Effector memory CD4-positive, alpha-beta T cell (primary cell): ENCODE measurements around the gene CHRM3.
A peak's percentile ranks its signal among the peaks of the same experiment; 100 is the strongest.
"Not testable (repeated sequence)": the region's sequence is repeated elsewhere in the genome, so short reads cannot be mapped to it uniquely, and the experiment has no call there.

Source experiments
- DNase-seq, 3 donors: peaks; one replicate each; pipeline ENCODE4 v3.0.0-alpha.2; 2020
- H3K27ac ChIP-seq: 2 replicates; pipeline ENCODE4 v1.7.0; 2013; ENCODE audit warnings: mild to moderate bottlenecking, low read length, moderate library complexity; ENCODE audit not compliant: insufficient read depth, poor library complexity, severe bottlenecking
- H3K27me3 ChIP-seq: replicated peaks from 2 replicates; pipeline ENCODE4 v1.7.0; 2013; ENCODE audit warnings: mild to moderate bottlenecking, low read length; ENCODE audit not compliant: insufficient read depth, control insufficient read depth, poor library complexity, severe bottlenecking
- H3K36me3 ChIP-seq: 2 replicates; pipeline ENCODE4 v1.7.0; 2013; ENCODE audit warnings: mild to moderate bottlenecking, low read length, moderate library complexity; ENCODE audit not compliant: control insufficient read depth, insufficient read depth
- H3K4me1 ChIP-seq: 2 replicates; pipeline ENCODE4 v1.7.0; 2013; ENCODE audit warnings: low read length, mild to moderate bottlenecking; ENCODE audit not compliant: control insufficient read depth, insufficient read depth, poor library complexity, severe bottlenecking
- H3K4me3 ChIP-seq: 2 replicates; pipeline ENCODE4 v1.7.0; 2013; ENCODE audit warnings: low read length, low read depth, mild to moderate bottlenecking; ENCODE audit not compliant: insufficient read depth, poor library complexity, severe bottlenecking
- H3K9me3 ChIP-seq: 2 replicates; pipeline ENCODE4 v1.7.0; 2013; ENCODE audit warnings: mild to moderate bottlenecking, low read length, moderate library complexity; ENCODE audit not compliant: control insufficient read depth

CHRM3 gene

GRCh38 chr1:239367196-239367810 lies 19.1 kb upstream of the CHRM3 start:
- H3K4me1 ChIP-seq: no peaks in the 10 kb centered on the region
- H3K9me3 ChIP-seq: no peaks in the 10 kb centered on the region
- H3K36me3 ChIP-seq: no peaks in the 10 kb centered on the region
- DNase-seq: no peak
- no peaks in the 10 kb centered on the region for H3K27me3 ChIP-seq
- H3K4me3 ChIP-seq: no peak overlapping the region
- no peak overlapping the region for H3K27ac ChIP-seq

GRCh38 chr1:239368436-239369109 lies 17.8 kb upstream of the CHRM3 start:
- Histone ChIP-seq H3K27ac (no peak overlapping the region), H3K4me1 (no peaks in the 10 kb centered on the region), H3K9me3 (no peaks in the 10 kb centered on the region), H3K36me3 (no peaks in the 10 kb centered on the region), H3K4me3 (no peak overlapping the region), H3K27me3 (no peaks in the 10 kb centered on the region)
- DNase-seq: no peak

GRCh38 chr1:239370869-239371268 lies 15.5 kb upstream of the CHRM3 start:
- not testable (repeated sequence) for H3K27me3 ChIP-seq, H3K36me3 ChIP-seq, DNase-seq, H3K9me3 ChIP-seq, H3K4me1 ChIP-seq, H3K27ac ChIP-seq, H3K4me3 ChIP-seq

GRCh38 chr1:239382666-239383065 lies 3.7 kb upstream of the CHRM3 start:
- Histone ChIP-seq H3K27me3 (peaks cover 17% of the 10 kb centered on the region), H3K9me3 (no peaks in the 10 kb centered on the region), H3K4me1 (peaks cover 9% of the 10 kb centered on the region), H3K27ac (no peak overlapping the region), H3K36me3 (no peaks in the 10 kb centered on the region), H3K4me3 (no peak overlapping the region)
- no peak for DNase-seq

- H3K27ac ChIP-seq: no peak overlapping the region
Measured at GRCh38 chr1:239383714-239384113, 2.7 kb upstream of the CHRM3 start.

GRCh38 chr1:239387304-239388158 lies 1.2 kb downstream of the CHRM3 start:
- Histone ChIP-seq H3K9me3 (no peaks in the 10 kb centered on the region), H3K36me3 (no peaks in the 10 kb centered on the region), H3K4me3 (peak overlapping the region; percentile 40), H3K4me1 (peaks cover 9% of the 10 kb centered on the region), H3K27me3 (peaks cover 36% of the 10 kb centered on the region), H3K27ac (no peak overlapping the region)
- DNase-seq: no peak

More at GRCh38 chr1:239383714-239384113, 2.7 kb upstream of the CHRM3 start:
- Histone ChIP-seq H3K4me3 (no peak overlapping the region), H3K36me3 (no peaks in the 10 kb centered on the region), H3K4me1 (peaks cover 9% of the 10 kb centered on the region), H3K27me3 (peaks cover 27% of the 10 kb centered on the region), H3K9me3 (no peaks in the 10 kb centered on the region)
- no peak for DNase-seq

- no peaks in the 10 kb centered on the region for H3K36me3 ChIP-seq
- DNase-seq: no peak
- no peak overlapping the region for H3K27ac ChIP-seq
- peaks cover 9% of the 10 kb centered on the region for H3K4me1 ChIP-seq
- H3K9me3 ChIP-seq: no peaks in the 10 kb centered on the region
- H3K4me3 ChIP-seq: no peak overlapping the region
- peaks cover 36% of the 10 kb centered on the region for H3K27me3 ChIP-seq
Measured at GRCh38 chr1:239388159-239388485, 1.8 kb downstream of the CHRM3 start.

GRCh38 chr1:239388578-239388977 lies 2.2 kb downstream of the CHRM3 start:
- no peaks in the 10 kb centered on the region for H3K36me3 ChIP-seq
- no peaks in the 10 kb centered on the region for H3K9me3 ChIP-seq
- peaks cover 36% of the 10 kb centered on the region for H3K27me3 ChIP-seq
- peaks cover 9% of the 10 kb centered on the region for H3K4me1 ChIP-seq
- no peak for DNase-seq
- H3K27ac ChIP-seq: no peak overlapping the region
- H3K4me3 ChIP-seq: no peak overlapping the region

- no peak overlapping the region for H3K4me3 ChIP-seq
- H3K27me3 ChIP-seq: peaks cover 36% of the 10 kb centered on the region
Measured at GRCh38 chr1:239389703-239390102, 3.3 kb downstream of the CHRM3 start.

GRCh38 chr1:239392271-239392670 lies 5.9 kb downstream of the CHRM3 start:
- Histone ChIP-seq H3K27ac (no peak overlapping the region), H3K4me1 (peaks cover 4% of the 10 kb centered on the region), H3K36me3 (no peaks in the 10 kb centered on the region), H3K4me3 (no peak overlapping the region), H3K27me3 (peaks cover 23% of the 10 kb centered on the region), H3K9me3 (no peaks in the 10 kb centered on the region)
- DNase-seq: no peak

More at GRCh38 chr1:239389703-239390102, 3.3 kb downstream of the CHRM3 start:
- Histone ChIP-seq H3K27ac (no peak overlapping the region), H3K4me1 (peaks cover 9% of the 10 kb centered on the region), H3K9me3 (no peaks in the 10 kb centered on the region), H3K36me3 (no peaks in the 10 kb centered on the region)
- DNase-seq: no peak
